CD4-positive, alpha-beta T cell treated with Interleukin-4 for 4 hours (primary cell): Measurements from ENCODE around the gene CAMK2D.
"Not testable (repeated sequence)": the region's sequence is repeated elsewhere in the genome, so short reads cannot be mapped to it uniquely, and the experiment has no call there.

Source experiments
- DNase-seq: peaks from one replicate; pipeline ENCODE4 v3.0.0-alpha.2; 2020

CAMK2D gene

GRCh38 chr4:113727802-113728201 lies 33.7 kb downstream of the CAMK2D start:
- no peak for DNase-seq

- DNase-seq = no peak
Measured at GRCh38 chr4:113725963-113726362, 35.6 kb downstream of the CAMK2D start.

GRCh38 chr4:113718252-113718651 lies 43.3 kb downstream of the CAMK2D start:
- no peak for DNase-seq

- no peak for DNase-seq
Measured at GRCh38 chr4:113711883-113712662, 49.5 kb downstream of the CAMK2D start.

GRCh38 chr4:113708250-113708649 lies 53.3 kb downstream of the CAMK2D start:
- no peak for DNase-seq

GRCh38 chr4:113707048-113707447 lies 54.5 kb downstream of the CAMK2D start:
- no peak for DNase-seq

- not testable (repeated sequence) for DNase-seq
Measured at GRCh38 chr4:113705097-113705496, 56.4 kb downstream of the CAMK2D start.

- DNase-seq = not testable (repeated sequence)
Measured at GRCh38 chr4:113702596-113702995, 58.9 kb downstream of the CAMK2D start.

GRCh38 chr4:113701169-113701568 lies 60.4 kb downstream of the CAMK2D start:
- no peak for DNase-seq

GRCh38 chr4:113700602-113701150 lies 60.9 kb downstream of the CAMK2D start:
- DNase-seq = no peak

GRCh38 chr4:113699772-113700171 lies 61.8 kb downstream of the CAMK2D start:
- DNase-seq = no peak

- DNase-seq = no peak
Measured at GRCh38 chr4:113697429-113697828, 64.1 kb downstream of the CAMK2D start.

GRCh38 chr4:113695328-113696169 lies 66.0 kb downstream of the CAMK2D start:
- DNase-seq = no peak

- DNase-seq = no peak
Measured at GRCh38 chr4:113694008-113694407, 67.5 kb downstream of the CAMK2D start.

GRCh38 chr4:113692809-113693411 lies 68.6 kb downstream of the CAMK2D start:
- peak; percentile 32 for DNase-seq

GRCh38 chr4:113691676-113692075 lies 69.9 kb downstream of the CAMK2D start:
- no peak for DNase-seq

- no peak for DNase-seq
Measured at GRCh38 chr4:113689394-113689793, 72.1 kb downstream of the CAMK2D start.

- peak; percentile 14 for DNase-seq
Measured at GRCh38 chr4:113687067-113687718, 74.3 kb downstream of the CAMK2D start.

GRCh38 chr4:113685157-113685556 lies 76.4 kb downstream of the CAMK2D start:
- DNase-seq = not testable (repeated sequence)

- DNase-seq = peak; percentile 22
Measured at GRCh38 chr4:113684534-113685091, 76.9 kb downstream of the CAMK2D start.

- peak; percentile 78 for DNase-seq
Measured at GRCh38 chr4:113682730-113683537, 78.6 kb downstream of the CAMK2D start.
